Activated naive CD8-positive, alpha-beta T cell treated with anti-CD3 and anti-CD28 coated beads, Interleukin-2, amount 50 U/mL, for 24 hours (primary cell): ENCODE data around the gene ZBTB7A.
A peak's percentile ranks its signal among the peaks of the same experiment; 100 is the strongest.
"Not testable (repeated sequence)": the region's sequence is repeated elsewhere in the genome, so short reads cannot be mapped to it uniquely, and the experiment has no call there.

Experiments used
- ATAC-seq: fragments of 150-1000 bp; cut with Tn5 transposase; one replicate; pipeline ENCODE4 v1.10.0; 2021
- DNase-seq: peaks from one replicate; pipeline ENCODE4 v3.0.0; 2021
- H3K27ac Mint-ChIP-seq: one replicate; pipeline ENCODE4 v1.8.0; 2021; ENCODE audit warnings: mild to moderate bottlenecking, mixed read lengths
- H3K27me3 Mint-ChIP-seq: one replicate; pipeline ENCODE4 v1.8.0; 2021; ENCODE audit warnings: mixed read lengths
- H3K36me3 Mint-ChIP-seq: one replicate; pipeline ENCODE4 v1.8.0; 2021; ENCODE audit warnings: low read depth, mixed read lengths
- H3K4me1 Mint-ChIP-seq: one replicate; pipeline ENCODE4 v1.8.0; 2021; ENCODE audit warnings: mixed read lengths
- H3K4me3 Mint-ChIP-seq: one replicate; pipeline ENCODE4 v1.8.0; 2021; ENCODE audit warnings: mild to moderate bottlenecking, moderate library complexity, mixed read lengths
- H3K9me3 Mint-ChIP-seq: one replicate; pipeline ENCODE4 v1.8.0; 2021; ENCODE audit warnings: mixed read lengths

The ZBTB7A gene

GRCh38 chr19:4015705-4016402 lies 50.8 kb downstream of the ZBTB7A start:
- H3K27ac Mint-ChIP-seq = no peak overlapping the region
- peaks cover 8% of the 10 kb centered on the region for H3K4me1 Mint-ChIP-seq
- no peaks in the 10 kb centered on the region for H3K27me3 Mint-ChIP-seq
- H3K9me3 Mint-ChIP-seq = no peaks in the 10 kb centered on the region
- peaks cover 4% of the 10 kb centered on the region for H3K36me3 Mint-ChIP-seq
- DNase-seq = no peak
- no peak for ATAC-seq
- H3K4me3 Mint-ChIP-seq = no peak overlapping the region

- no peaks in the 10 kb centered on the region for H3K36me3 Mint-ChIP-seq
- H3K4me1 Mint-ChIP-seq = peaks cover 10% of the 10 kb centered on the region
- peak; percentile 48 for DNase-seq
- no peaks in the 10 kb centered on the region for H3K9me3 Mint-ChIP-seq
- H3K27me3 Mint-ChIP-seq = no peaks in the 10 kb centered on the region
- H3K27ac Mint-ChIP-seq = no peak overlapping the region
- H3K4me3 Mint-ChIP-seq = no peak overlapping the region
- ATAC-seq = no peak
Measured at GRCh38 chr19:4014541-4015491, 51.9 kb downstream of the ZBTB7A start.

- no peak for DNase-seq
- H3K4me1 Mint-ChIP-seq = peaks cover 17% of the 10 kb centered on the region
- no peaks in the 10 kb centered on the region for H3K27me3 Mint-ChIP-seq
- H3K27ac Mint-ChIP-seq = no peak overlapping the region
- H3K36me3 Mint-ChIP-seq = no peaks in the 10 kb centered on the region
- no peak for ATAC-seq
- no peaks in the 10 kb centered on the region for H3K9me3 Mint-ChIP-seq
- H3K4me3 Mint-ChIP-seq = no peak overlapping the region
Measured at GRCh38 chr19:4013886-4014540, 52.7 kb downstream of the ZBTB7A start.

GRCh38 chr19:4012975-4013634 lies 53.6 kb downstream of the ZBTB7A start:
- Mint-ChIP-seq H3K4me1 (peaks cover 25% of the 10 kb centered on the region), H3K9me3 (no peaks in the 10 kb centered on the region)
- ATAC-seq = no peak

GRCh38 chr19:4012092-4012974 lies 54.4 kb downstream of the ZBTB7A start:
- no peaks in the 10 kb centered on the region for H3K36me3 Mint-ChIP-seq
- H3K27me3 Mint-ChIP-seq = no peaks in the 10 kb centered on the region
- no peaks in the 10 kb centered on the region for H3K9me3 Mint-ChIP-seq
- DNase-seq (no peak), ATAC-seq (no peak)
- H3K4me3 Mint-ChIP-seq = no peak overlapping the region
- peaks cover 25% of the 10 kb centered on the region for H3K4me1 Mint-ChIP-seq
- no peak overlapping the region for H3K27ac Mint-ChIP-seq

More at GRCh38 chr19:4012975-4013634, 53.6 kb downstream of the ZBTB7A start:
- no peaks in the 10 kb centered on the region for H3K36me3 Mint-ChIP-seq
- no peak overlapping the region for H3K4me3 Mint-ChIP-seq
- no peaks in the 10 kb centered on the region for H3K27me3 Mint-ChIP-seq
- H3K27ac Mint-ChIP-seq = no peak overlapping the region
- no peak for DNase-seq

- peaks cover 24% of the 10 kb centered on the region for H3K4me1 Mint-ChIP-seq
- not testable (repeated sequence) for H3K9me3 Mint-ChIP-seq, DNase-seq, H3K36me3 Mint-ChIP-seq, H3K27me3 Mint-ChIP-seq, H3K4me3 Mint-ChIP-seq, ATAC-seq, H3K27ac Mint-ChIP-seq
Measured at GRCh38 chr19:4011430-4011829, 55.3 kb downstream of the ZBTB7A start.

GRCh38 chr19:4010808-4011110 lies 55.9 kb downstream of the ZBTB7A start:
- peaks cover 23% of the 10 kb centered on the region for H3K4me1 Mint-ChIP-seq
- no peaks in the 10 kb centered on the region for H3K9me3 Mint-ChIP-seq
- no peak overlapping the region for H3K27ac Mint-ChIP-seq
- DNase-seq = no peak
- H3K4me3 Mint-ChIP-seq = no peak overlapping the region
- no peak for ATAC-seq
- H3K27me3 Mint-ChIP-seq = no peaks in the 10 kb centered on the region
- H3K36me3 Mint-ChIP-seq = no peaks in the 10 kb centered on the region

GRCh38 chr19:4009990-4010807 lies 56.5 kb downstream of the ZBTB7A start:
- no peaks in the 10 kb centered on the region for H3K9me3 Mint-ChIP-seq
- H3K36me3 Mint-ChIP-seq = no peaks in the 10 kb centered on the region
- ATAC-seq (no peak), DNase-seq (no peak)
- H3K27ac Mint-ChIP-seq = no peak overlapping the region
- no peak overlapping the region for H3K4me3 Mint-ChIP-seq
- no peaks in the 10 kb centered on the region for H3K27me3 Mint-ChIP-seq
- H3K4me1 Mint-ChIP-seq = peaks cover 23% of the 10 kb centered on the region

- Mint-ChIP-seq H3K36me3 (no peaks in the 10 kb centered on the region), H3K27ac (peak overlapping the region; percentile 80), H3K27me3 (no peaks in the 10 kb centered on the region), H3K4me1 (peaks cover 23% of the 10 kb centered on the region), H3K9me3 (no peaks in the 10 kb centered on the region), H3K4me3 (peak overlapping the region; percentile 86)
- DNase-seq = peak; percentile 53
- no peak for ATAC-seq
Measured at GRCh38 chr19:4007836-4008539, 58.7 kb downstream of the ZBTB7A start.

- Mint-ChIP-seq H3K9me3 (no peaks in the 10 kb centered on the region), H3K4me3 (peak within 1 kb of the TSS; percentile 86), H3K27me3 (no peaks in the 10 kb centered on the region), H3K36me3 (no peaks in the 10 kb centered on the region), H3K4me1 (peaks cover 21% of the 10 kb centered on the region), H3K27ac (peak within 1 kb of the TSS; percentile 80)
- ATAC-seq (peak; percentile 97), DNase-seq (peak; percentile 94)
Measured at GRCh38 chr19:4007021-4007835, 59.5 kb downstream of the ZBTB7A start, which contains the start of gene PIAS4. TSS of gene PIAS4 (plus strand) at chr19:4007736. CDS start at chr19:4007761, 25 bp downstream.

- not testable (repeated sequence) for H3K36me3 Mint-ChIP-seq, DNase-seq, H3K9me3 Mint-ChIP-seq, ATAC-seq, H3K27ac Mint-ChIP-seq, H3K27me3 Mint-ChIP-seq
- Mint-ChIP-seq H3K4me3 (peak overlapping the region; percentile 74), H3K4me1 (peaks cover 18% of the 10 kb centered on the region)
Measured at GRCh38 chr19:4005436-4005835, 61.3 kb downstream of the ZBTB7A start.

- H3K9me3 Mint-ChIP-seq, H3K36me3 Mint-ChIP-seq, H3K27ac Mint-ChIP-seq, H3K4me3 Mint-ChIP-seq, H3K4me1 Mint-ChIP-seq, H3K27me3 Mint-ChIP-seq, ATAC-seq, DNase-seq: not testable (repeated sequence)
Measured at GRCh38 chr19:4000798-4001197, 65.9 kb downstream of the ZBTB7A start.
